ENCODE data around the gene COMMD7. TPM values are rescaled to one million over a fixed set of nuclear protein-coding genes. Genes with fewer than 3 reads are reported as not detected.

COMMD7 gene
- total and polyA plus RNA-seq, 9 of the 15 experiments (the other 6 are each of a cell fraction or from before 2014, with no cell fraction given), result 11.9 to 69.1 (median 34.7) TPM

- TF ChIP-seq CTBP1 (IDR thresholded peaks at IDR 0.05; ENCODE audit: borderline replicate concordance), result peak; percentile 31; the same call in 1 of the 2 replicates
- no peak for TF ChIP-seq TBP (optimal IDR thresholded peaks at IDR 0.05; ENCODE audit: low read depth, low read length)
- TF ChIP-seq, protein P1, sequence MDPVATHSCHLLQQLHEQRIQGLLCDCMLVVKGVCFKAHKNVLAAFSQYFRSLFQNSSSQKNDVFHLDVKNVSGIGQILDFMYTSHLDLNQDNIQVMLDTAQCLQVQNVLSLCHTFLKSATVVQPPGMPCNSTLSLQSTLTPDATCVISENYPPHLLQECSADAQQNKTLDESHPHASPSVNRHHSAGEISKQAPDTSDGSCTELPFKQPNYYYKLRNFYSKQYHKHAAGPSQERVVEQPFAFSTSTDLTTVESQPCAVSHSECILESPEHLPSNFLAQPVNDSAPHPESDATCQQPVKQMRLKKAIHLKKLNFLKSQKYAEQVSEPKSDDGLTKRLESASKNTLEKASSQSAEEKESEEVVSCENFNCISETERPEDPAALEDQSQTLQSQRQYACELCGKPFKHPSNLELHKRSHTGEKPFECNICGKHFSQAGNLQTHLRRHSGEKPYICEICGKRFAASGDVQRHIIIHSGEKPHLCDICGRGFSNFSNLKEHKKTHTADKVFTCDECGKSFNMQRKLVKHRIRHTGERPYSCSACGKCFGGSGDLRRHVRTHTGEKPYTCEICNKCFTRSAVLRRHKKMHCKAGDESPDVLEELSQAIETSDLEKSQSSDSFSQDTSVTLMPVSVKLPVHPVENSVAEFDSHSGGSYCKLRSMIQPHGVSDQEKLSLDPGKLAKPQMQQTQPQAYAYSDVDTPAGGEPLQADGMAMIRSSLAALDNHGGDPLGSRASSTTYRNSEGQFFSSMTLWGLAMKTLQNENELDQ (CRISPR knock-in tag; IDR thresholded peaks at IDR 0.05; ENCODE audit: borderline replicate concordance), result 0 out of 2 replicates have a peak, but pooled peaks have one; percentile 63
- peak; percentile 32 for TF ChIP-seq CCNT2 (IDR thresholded peaks at IDR 0.05; ENCODE audit: borderline replicate concordance, extremely low read depth, insufficient read length, low read depth, low read length)
- TF ChIP-seq PHTF2 (CRISPR knock-in tag; IDR thresholded peaks at IDR 0.05), result no peak
- TF ChIP-seq SMARCE1 (IDR thresholded peaks at IDR 0.05), result peak; percentile 23; the same call in 1 of the 2 replicates
- no peak for TF ChIP-seq ZNF3 (CRISPR knock-in tag; IDR thresholded peaks at IDR 0.05)
- TF ChIP-seq ZNF347 (CRISPR knock-in tag; IDR thresholded peaks at IDR 0.05; ENCODE audit: low read depth), result no peak
- TF ChIP-seq GABPB1 (CRISPR knock-in tag; IDR thresholded peaks at IDR 0.05), result peak; percentile 5; the same call in 1 of the 2 replicates
- peak; percentile 51; the same call in 1 of the 2 replicates for TF ChIP-seq ZNF76 (CRISPR knock-in tag; IDR thresholded peaks at IDR 0.05; ENCODE audit: borderline replicate concordance)
- TF ChIP-seq TEAD4 (IDR thresholded peaks at IDR 0.05; ENCODE audit: low read length), result no peak
- peak; percentile 16; the same call in 1 of the 2 replicates for TF ChIP-seq TEAD4 (CRISPR knock-in tag; IDR thresholded peaks at IDR 0.05; ENCODE audit: borderline replicate concordance)
- TF ChIP-seq ZNF551 (CRISPR knock-in tag; IDR thresholded peaks at IDR 0.05), result no peak
- TF ChIP-seq PCBP1 (IDR thresholded peaks at IDR 0.05; ENCODE audit: low read depth, low read length, poor library complexity, severe bottlenecking), result no peak
- peak in 1 of 2 experiments; percentile 34; a peak in 1 of 4 replicates for TF ChIP-seq MAZ (CRISPR knock-in tag; conservative IDR thresholded peaks at IDR 0.05 in 1 of 2, IDR thresholded peaks at IDR 0.05 in 1 of 2)
- no peak for TF ChIP-seq XRCC3 (IDR thresholded peaks at IDR 0.05)
- peak; percentile 46 for TF ChIP-seq TAF1 (IDR thresholded peaks at IDR 0.05; ENCODE audit: control insufficient read depth, extremely low read depth, insufficient read depth, low read length, severe bottlenecking)
- no peak for TF ChIP-seq ZNF311 (CRISPR knock-in tag; IDR thresholded peaks at IDR 0.05)
- TF ChIP-seq CXXC5 (CRISPR knock-in tag; IDR thresholded peaks at IDR 0.05), result 0 out of 2 replicates have a peak, but pooled peaks have one; percentile 39
- TF ChIP-seq ZNF436 (CRISPR knock-in tag; IDR thresholded peaks at IDR 0.05), result peak; percentile 43; the same call in 1 of the 2 replicates
- peak; percentile 75; the same call in 1 of the 2 replicates for TF ChIP-seq CBX1 (IDR thresholded peaks at IDR 0.05; ENCODE audit: low read depth)
- TF ChIP-seq NR2C2 (CRISPR knock-in tag; IDR thresholded peaks at IDR 0.05), result 0 out of 2 replicates have a peak, but pooled peaks have one; percentile 2
- no peak for TF ChIP-seq NR2C2 (tag; IDR thresholded peaks at IDR 0.05)
- peak; percentile 31 for TF ChIP-seq PHF20 (IDR thresholded peaks at IDR 0.05; ENCODE audit: partially characterized antibody)
Observed at GRCh38 chr20:32763202-32764004, 20.1 kb upstream of the COMMD7 start (continued).
